ENCODE measurements around the gene COG4.

Gene COG4

GRCh38 chr16:70478169-70478568 lies 45.2 kb downstream of the COG4 start:
- DNase-seq = no peak

DNA sequence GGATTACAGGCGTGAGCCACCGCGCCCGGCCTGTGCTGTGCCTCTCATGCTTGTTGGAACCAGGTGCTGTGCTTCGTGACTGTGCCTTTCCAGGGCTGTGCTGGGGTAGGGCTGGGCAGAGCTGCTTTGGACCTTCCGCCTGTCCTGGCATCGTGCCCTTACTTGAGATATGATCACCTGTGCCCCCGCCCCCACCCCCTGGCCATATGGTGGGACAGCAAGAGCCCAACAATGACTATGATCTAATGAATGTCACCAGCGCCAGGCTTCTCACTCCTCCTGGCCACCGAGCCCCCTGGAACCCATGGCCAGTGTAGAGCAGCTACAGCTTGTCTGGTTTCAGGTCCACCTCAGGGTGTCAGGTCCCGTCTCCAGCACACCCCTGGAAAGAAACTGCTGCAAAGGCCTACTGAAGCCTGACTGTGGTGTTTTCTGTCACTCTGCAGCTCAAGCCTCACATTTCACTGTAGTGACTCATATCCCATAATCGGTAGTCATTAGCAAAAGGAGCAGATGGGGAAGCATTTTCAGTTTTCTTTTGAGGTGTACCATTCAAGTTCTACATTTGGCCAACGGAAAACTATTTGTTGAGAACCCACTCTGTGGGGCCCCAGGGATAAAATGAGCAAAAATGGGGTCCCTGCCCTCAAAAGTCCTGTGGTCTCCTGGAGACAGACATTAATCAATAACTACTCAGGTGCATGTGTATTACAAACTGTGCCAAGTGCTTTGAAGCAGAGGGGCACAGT lies 46.9 kb downstream of the COG4 start:
- DNase-seq = no peak

- DNase-seq = no peak
These were observed 48.1 kb downstream of the COG4 start for GRCh38 chr16:70475054-70475871.

DNA sequence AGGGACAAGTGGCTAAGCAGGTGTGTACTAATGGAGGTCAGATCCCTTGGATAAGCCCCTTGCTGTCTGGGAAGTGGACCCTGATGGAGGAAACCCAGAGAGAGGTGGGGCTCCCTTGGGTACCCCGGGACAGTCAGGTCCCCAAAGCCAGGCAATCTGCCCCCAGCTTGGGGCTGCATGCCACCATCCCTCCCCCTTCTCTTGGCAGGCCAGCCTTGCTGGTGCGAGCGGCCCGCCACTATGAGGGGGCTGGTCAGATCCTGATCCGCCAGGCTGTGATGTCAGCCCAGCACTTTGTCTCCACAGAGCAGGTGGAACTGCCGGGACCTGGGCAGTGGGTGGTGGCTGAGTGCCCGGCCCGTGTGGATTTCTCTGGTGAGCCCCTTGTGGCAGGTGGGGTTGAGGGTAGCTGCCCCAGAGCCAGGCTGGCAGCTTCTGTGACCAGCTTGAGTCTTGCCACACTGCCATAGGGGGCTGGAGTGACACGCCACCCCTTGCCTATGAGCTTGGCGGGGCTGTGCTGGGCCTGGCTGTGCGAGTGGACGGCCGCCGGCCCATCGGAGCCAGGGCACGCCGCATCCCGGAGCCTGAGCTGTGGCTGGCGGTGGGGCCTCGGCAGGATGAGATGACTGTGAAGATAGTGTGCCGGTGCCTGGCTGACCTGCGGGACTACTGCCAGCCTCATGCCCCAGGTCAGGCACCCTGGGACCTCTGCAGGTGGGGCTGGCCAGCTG lies 48.9 kb downstream of the COG4 start:
- DNase-seq = no peak

- no peak for DNase-seq
These were observed 49.7 kb downstream of the COG4 start for GRCh38 chr16:70473446-70474319.

DNA sequence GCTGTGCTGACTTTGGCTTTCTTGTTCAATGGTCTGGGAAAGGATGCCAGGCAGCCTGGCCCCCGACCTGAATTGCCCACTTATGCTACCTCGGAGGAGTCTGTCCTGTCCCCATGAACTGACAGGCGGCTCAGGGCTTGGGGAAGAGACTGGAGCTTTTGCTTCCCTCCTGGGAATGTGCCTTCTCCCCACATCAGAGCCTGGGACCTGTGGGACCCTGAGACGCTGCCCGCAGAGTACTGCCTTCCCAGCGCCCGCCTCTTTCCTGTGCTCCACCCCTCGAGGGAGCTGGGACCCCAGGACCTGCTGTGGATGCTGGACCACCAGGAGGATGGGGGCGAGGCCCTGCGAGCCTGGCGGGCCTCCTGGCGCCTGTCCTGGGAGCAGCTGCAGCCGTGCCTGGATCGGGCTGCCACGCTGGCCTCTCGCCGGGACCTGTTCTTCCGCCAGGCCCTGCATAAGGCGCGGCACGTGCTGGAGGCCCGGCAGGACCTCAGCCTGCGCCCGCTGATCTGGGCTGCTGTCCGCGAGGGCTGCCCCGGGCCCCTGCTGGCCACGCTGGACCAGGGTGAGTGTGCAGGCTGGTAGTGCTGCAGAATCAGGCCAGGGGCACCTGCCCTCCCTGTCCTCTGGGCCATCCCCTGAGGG lies 50.4 kb downstream of the COG4 start:
- DNase-seq = no peak

DNA sequence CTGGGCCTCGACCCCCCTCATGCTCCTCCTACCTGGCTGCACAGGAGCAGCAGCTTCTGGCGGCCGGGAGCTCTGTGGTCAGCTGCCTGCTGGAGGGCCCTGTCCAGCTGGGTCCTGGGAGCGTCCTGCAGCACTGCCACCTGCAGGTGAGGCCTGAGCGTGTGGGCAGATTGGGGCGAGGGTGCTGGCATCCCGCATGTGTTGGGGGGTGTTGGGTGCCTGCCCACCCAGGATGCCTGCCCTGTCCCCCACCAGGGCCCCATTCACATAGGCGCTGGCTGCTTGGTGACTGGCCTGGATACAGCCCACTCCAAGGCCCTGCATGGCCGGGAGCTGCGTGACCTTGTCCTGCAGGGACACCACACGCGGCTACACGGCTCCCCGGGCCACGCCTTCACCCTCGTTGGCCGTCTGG lies 52.4 kb downstream of the COG4 start:
- no peak for DNase-seq

- DNase-seq = no peak
These were observed 53.0 kb downstream of the COG4 start for GRCh38 chr16:70470141-70470926.

DNA sequence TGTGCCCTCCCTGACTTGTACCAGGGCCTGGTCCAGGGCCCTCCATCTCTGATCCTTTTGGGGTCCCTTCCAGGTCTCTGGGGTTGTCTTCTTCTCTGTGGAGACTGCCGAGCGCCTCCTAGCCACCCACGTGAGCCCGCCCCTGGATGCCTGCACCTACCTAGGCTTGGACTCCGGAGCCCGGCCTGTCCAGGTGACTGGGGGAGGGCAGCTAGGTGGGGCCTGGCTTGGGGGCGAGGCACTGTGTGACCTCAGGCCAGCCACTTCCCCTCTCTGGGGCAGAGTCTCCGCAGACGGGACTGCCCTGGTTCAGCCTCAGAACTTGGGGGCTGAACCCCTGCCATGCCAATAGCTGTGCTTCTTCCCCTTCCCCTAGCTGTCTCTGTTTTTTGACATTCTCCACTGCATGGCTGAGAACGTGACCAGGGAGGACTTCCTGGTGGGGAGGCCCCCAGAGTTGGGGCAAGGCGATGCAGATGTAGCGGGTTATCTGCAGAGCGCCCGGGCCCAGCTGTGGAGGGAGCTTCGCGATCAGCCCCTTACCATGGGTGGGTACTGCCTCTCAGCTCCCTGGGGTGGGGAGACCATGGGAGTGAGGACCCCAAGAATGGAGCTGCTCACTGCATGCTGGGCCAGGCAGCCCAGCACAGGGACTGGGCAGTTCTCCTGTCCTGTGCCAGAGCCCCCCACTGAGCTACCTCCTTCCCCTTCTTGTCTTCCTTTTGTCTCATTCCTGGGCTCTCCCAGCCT lies 54.4 kb downstream of the COG4 start:
- no peak for DNase-seq

- no peak for DNase-seq
These were observed 55.7 kb downstream of the COG4 start for GRCh38 chr16:70467608-70468007.

DNA sequence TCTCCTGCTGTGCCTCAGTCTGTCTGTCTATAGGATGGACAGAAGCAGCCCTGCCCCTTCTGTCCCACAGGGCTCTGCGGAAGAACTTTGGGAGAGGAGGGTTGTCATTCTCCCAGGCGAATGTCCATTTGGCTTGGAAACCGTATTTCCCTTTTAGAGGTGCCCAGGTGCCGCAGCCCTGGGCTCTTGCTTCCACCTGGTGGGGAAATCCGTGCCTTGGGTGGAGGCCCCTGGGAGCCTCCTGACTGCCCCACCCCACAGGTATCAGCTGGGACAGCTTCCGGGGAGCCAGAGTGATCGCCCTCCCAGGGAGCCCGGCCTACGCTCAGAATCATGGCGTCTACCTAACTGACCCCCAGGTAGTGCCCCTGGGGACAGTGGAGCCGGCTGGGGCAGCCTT lies 56.2 kb downstream of the COG4 start:
- no peak for DNase-seq

- no peak for DNase-seq
These were observed 56.6 kb downstream of the COG4 start for GRCh38 chr16:70466805-70467076.

- no peak for DNase-seq
These were observed 57.2 kb downstream of the COG4 start for GRCh38 chr16:70465999-70466804.

- no peak for DNase-seq
These were observed 60.1 kb downstream of the COG4 start for GRCh38 chr16:70463235-70463634.

- no peak for DNase-seq
These were observed 62.6 kb downstream of the COG4 start for GRCh38 chr16:70460737-70461261.

DNA sequence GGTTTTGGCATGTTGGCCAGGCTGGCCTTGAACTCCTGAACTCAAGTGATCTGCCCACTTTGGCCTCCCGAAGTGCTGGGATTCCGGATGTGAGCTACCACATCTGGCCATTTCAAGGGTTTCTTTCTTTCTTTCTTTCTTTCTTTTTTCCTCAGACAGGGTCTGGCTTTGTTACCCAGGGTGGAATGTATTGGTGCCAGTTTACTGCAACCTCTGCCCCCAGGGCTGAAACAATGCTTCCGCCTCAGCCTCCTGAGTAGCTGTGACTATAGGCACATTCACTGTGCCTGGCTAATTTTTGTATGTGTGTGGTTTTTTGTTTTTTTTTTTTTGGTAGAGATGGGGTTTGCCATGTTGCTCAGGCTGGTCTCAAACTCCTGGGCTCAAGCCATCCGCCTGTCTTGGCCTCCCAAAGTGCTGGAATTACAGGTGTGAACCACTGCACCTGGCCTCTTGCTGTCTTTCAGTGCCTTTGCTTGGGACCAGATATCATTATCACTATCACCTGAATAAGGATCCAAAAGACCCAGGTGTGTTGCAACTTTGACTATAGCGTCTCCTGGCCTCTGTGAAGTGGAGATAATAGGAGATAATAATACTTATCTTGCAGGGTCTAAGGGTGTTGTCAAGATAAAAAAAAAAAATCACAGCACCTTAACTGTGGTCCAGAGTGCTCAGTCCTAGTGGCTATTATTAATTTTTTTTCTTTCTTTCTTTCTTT lies 65.7 kb downstream of the COG4 start:
- no peak for DNase-seq

GRCh38 chr16:70455910-70456309 lies 67.4 kb downstream of the COG4 start:
- no peak for DNase-seq

- no peak for DNase-seq
These were observed 68.9 kb downstream of the COG4 start, which contains the start of gene FCSK for GRCh38 chr16:70454222-70455034. FCSK (plus strand) TSS chr16:70454595; CDS start chr16:70463191, 8,596 bp downstream.

Data from NCI-H2107 (cell line).